GM12878 (cell line): ENCODE measurements around the gene SMURF1. TPM values are rescaled to one million over a fixed set of nuclear protein-coding genes. Genes with fewer than 3 reads are reported as not detected.

Experiments used
- CEBPB ChIP-seq, 2 experiments: fragments of 150-350 bp in 1 of 2; IDR thresholded peaks; 2 replicates each; pipeline ENCODE4 v1.6.1; 2012 to 2014; ENCODE audit warnings: low read depth in 2 of 2, low read length in 2 of 2, borderline replicate concordance in 1 of 2, inconsistent platforms in 1 of 2
- CEBPZ ChIP-seq: fragments of 150-350 bp; IDR thresholded peaks from 2 replicates; pipeline ENCODE4 v1.6.1; 2016; ENCODE audit warnings: low read depth, low read length
- E4F1 ChIP-seq: fragments of 450-650 bp; IDR thresholded peaks from 2 replicates; pipeline ENCODE4 v1.6.1; 2018; ENCODE audit warnings: borderline replicate concordance, mild to moderate bottlenecking; ENCODE audit not compliant: partially characterized antibody
- FOXM1 ChIP-seq: IDR thresholded peaks from 2 replicates; pipeline ENCODE4 v1.6.1; 2012; ENCODE audit warnings: low read depth, mild to moderate bottlenecking, inconsistent platforms, low read length, moderate library complexity
- IKZF1 ChIP-seq: fragments of 450-650 bp; conservative IDR thresholded peaks from 2 replicates; pipeline ENCODE4 v1.6.1; 2017; ENCODE audit warnings: antibody characterized with exemption, mild to moderate bottlenecking
- POLR2AphosphoS2 ChIP-seq: IDR thresholded peaks from 2 replicates; pipeline ENCODE4 v1.6.1; 2011; ENCODE audit warnings: low read depth, mild to moderate bottlenecking, low read length, improper control_type of control experiment, moderate library complexity
- RELA ChIP-seq: fragments of 450-650 bp; IDR thresholded peaks from 2 replicates; pipeline ENCODE4 v1.8.0; 2014; ENCODE audit warnings: borderline replicate concordance; ENCODE audit not compliant: partially characterized antibody
- TAF1 ChIP-seq: IDR thresholded peaks from 2 replicates; pipeline ENCODE4 v1.6.1; 2011; ENCODE audit warnings: mild to moderate bottlenecking, low read depth, low read length, borderline replicate concordance
- ZNF687 ChIP-seq: fragments of 450-650 bp; IDR thresholded peaks from 2 replicates; pipeline ENCODE4 v1.6.1; 2017; ENCODE audit warnings: mild to moderate bottlenecking, moderate library complexity
- polyA plus RNA-seq, 11 experiments: library from polyadenylated mRNA; depleted of rRNA in 4 of 11; unstranded in 6 of 11; stranded (reverse) in 5 of 11; fragments of >200 nt; fragmentation: Nextera tagmentation in 4 of 11; fragmentation: Illumina TruSeq in 1 of 11; extraction: Ambion mirVana in 4 of 11; extraction: Trizol in 1 of 11; gene quantifications; 1 replicate in 1 of 11; 2 replicates in 10 of 11; pipeline versions ENCODE4 v1.2.1 to v1.2.3, GENCODE V29; 2011 to 2016; ENCODE audit warnings: inconsistent platforms in 2 of 11, missing spikeins in 2 of 11, low read depth in 1 of 11
- total RNA-seq, 4 experiments: library from RNA; depleted of rRNA in 3 of 4; stranded (reverse); fragments of >200 nt in 3 of 4; fragmentation: Illumina TruSeq in 1 of 4; extraction: Trizol in 1 of 4; gene quantifications; 2 replicates each; pipeline versions ENCODE4 v1.2.1 to v1.2.3, GENCODE V29; 2013 to 2021

The SMURF1 gene
- total and polyA plus RNA-seq, 10 of the 15 experiments (the other 5 are each of a cell fraction or from before 2014, with no cell fraction given) = 0.76 to 14.0 (median 7.9) TPM

- no peak for TF ChIP-seq RELA
- no peak for TF ChIP-seq E4F1
- no peak for TF ChIP-seq CEBPB (IDR thresholded peaks at IDR 0.05; ENCODE audit: borderline replicate concordance in 1 of 2, low read depth in 2 of 2, low read length in 2 of 2)
- no peak for TF ChIP-seq TAF1
- no peak for TF ChIP-seq CEBPZ
- no peak for TF ChIP-seq IKZF1
- no peak for TF ChIP-seq FOXM1
- no peak for TF ChIP-seq POLR2AphosphoS2
- no peak for TF ChIP-seq ZNF687
These were observed 57.0 kb downstream of the SMURF1 start (continued) for GRCh38 chr7:99086944-99087343.
